ENCODE measurements around the gene C1orf210. TPM values are rescaled to one million over a fixed set of nuclear protein-coding genes. Genes with fewer than 3 reads are reported as not detected.

Gene C1orf210
- polyA plus RNA-seq, 1 donor (not counting 4 experiments of a cell fraction or from before 2014, with no cell fraction given), result 5.6 TPM

DNA sequence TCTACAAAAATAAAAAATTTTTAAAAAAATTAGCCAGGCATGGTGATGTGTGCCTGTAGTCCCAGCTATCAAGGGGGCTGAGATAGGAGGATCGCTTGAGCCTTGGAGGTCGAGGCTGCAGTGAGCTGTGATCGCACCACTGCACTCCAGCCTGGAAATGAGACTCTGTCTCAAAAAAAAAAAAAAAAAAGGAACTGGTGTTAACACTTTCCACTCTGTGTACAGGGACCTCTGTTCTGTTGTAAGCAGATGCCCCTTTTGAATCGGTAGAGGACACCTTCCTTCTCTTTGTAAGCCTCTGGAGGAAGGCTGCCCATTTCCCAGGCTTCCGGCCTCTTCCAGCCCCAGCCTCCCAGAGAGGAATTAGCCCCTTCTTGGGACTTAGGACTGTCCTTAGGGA, 7.3 kb upstream of the C1orf210 start:
- H4K20me1 ChIP-seq (ENCODE audit: control insufficient read depth, extremely low read depth, insufficient read depth, low read length), result no peaks in the 10 kb centered on the region
- H3K27ac ChIP-seq (ENCODE audit: control insufficient read depth, insufficient read depth, low read length), result no peak overlapping the region
- no peaks in the 10 kb centered on the region for H3K27me3 ChIP-seq (ENCODE audit: control insufficient read depth, extremely low read depth, insufficient read depth, low read length)
- dilution Hi-C loops (cut with MboI; ENCODE audit: extremely low pct_ligation_motif_present, low sequenced_read_pairs), result no loop called here
- H2AFZ ChIP-seq (ENCODE audit: control insufficient read depth, low read length), result no peak overlapping the region
- DNase-seq (ENCODE audit: low read depth, low spot score) (no peak), FAIRE-seq (no peak)
- no peak overlapping the region for H3K9ac ChIP-seq (ENCODE audit: control insufficient read depth, extremely low read depth, insufficient read depth, low read length)
- no peak overlapping the region for H3K4me2 ChIP-seq (ENCODE audit: control insufficient read depth, extremely low read depth, insufficient read depth, low read depth, low read length)
- no peaks in the 10 kb centered on the region for H3K9me3 ChIP-seq (ENCODE audit: control insufficient read depth, low read depth, low read length)
- no peak for TF ChIP-seq EZH2 (IDR thresholded peaks at IDR 0.05; ENCODE audit: low read length)
- TF ChIP-seq, protein P1, sequence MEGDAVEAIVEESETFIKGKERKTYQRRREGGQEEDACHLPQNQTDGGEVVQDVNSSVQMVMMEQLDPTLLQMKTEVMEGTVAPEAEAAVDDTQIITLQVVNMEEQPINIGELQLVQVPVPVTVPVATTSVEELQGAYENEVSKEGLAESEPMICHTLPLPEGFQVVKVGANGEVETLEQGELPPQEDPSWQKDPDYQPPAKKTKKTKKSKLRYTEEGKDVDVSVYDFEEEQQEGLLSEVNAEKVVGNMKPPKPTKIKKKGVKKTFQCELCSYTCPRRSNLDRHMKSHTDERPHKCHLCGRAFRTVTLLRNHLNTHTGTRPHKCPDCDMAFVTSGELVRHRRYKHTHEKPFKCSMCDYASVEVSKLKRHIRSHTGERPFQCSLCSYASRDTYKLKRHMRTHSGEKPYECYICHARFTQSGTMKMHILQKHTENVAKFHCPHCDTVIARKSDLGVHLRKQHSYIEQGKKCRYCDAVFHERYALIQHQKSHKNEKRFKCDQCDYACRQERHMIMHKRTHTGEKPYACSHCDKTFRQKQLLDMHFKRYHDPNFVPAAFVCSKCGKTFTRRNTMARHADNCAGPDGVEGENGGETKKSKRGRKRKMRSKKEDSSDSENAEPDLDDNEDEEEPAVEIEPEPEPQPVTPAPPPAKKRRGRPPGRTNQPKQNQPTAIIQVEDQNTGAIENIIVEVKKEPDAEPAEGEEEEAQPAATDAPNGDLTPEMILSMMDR (optimal IDR thresholded peaks at IDR 0.05 in 1 of 3, IDR thresholded peaks at IDR 0.05 in 1 of 3, conservative IDR thresholded peaks at IDR 0.05 in 1 of 3; ENCODE audit: extremely low read depth in 1 of 3, insufficient read depth in 2 of 3, low read length in 3 of 3), result no peak
- no peaks in the 10 kb centered on the region for H3K36me3 ChIP-seq (ENCODE audit: control insufficient read depth in 2 of 2, extremely low read depth in 1 of 2, insufficient read depth in 2 of 2, low read length in 2 of 2)
- H3K4me1 ChIP-seq (ENCODE audit: control insufficient read depth, extremely low read depth, insufficient read depth, low read length), result peaks cover 9% of the 10 kb centered on the region
- H3K9me1 ChIP-seq (ENCODE audit: control insufficient read depth, extremely low read depth, insufficient read depth, low read length), result no peaks in the 10 kb centered on the region
- H3K79me2 ChIP-seq (ENCODE audit: control insufficient read depth, insufficient read depth, low read length), result no peaks in the 10 kb centered on the region
- no peak overlapping the region for H3K4me3 ChIP-seq (ENCODE audit: control insufficient read depth in 2 of 3, extremely low read depth in 1 of 3, insufficient read depth in 2 of 3, low read depth in 1 of 3, low read length in 3 of 3)

DNA sequence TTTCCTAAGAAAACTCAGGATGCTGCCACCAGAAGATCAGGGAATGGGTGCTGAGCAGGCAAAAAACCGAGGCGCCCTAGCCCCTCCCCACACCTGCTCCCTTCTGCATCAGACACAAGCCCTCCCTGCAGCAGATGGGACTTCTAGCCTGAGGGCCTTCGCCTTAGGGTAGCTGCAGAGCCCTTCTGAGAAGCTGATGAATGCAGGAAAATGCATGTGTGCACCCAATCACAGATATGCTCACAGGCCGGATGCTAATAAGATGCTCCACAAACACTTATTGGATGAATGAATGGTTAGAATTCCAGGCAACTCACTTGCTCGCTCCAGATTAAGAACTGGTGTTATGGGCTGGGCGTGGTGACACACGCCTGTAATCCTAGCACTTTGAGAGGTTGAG, 6.8 kb upstream of the C1orf210 start:
- TF ChIP-seq EZH2 (IDR thresholded peaks at IDR 0.05; ENCODE audit: low read length), result no peak
- TF ChIP-seq, protein P1 (optimal IDR thresholded peaks at IDR 0.05 in 1 of 3, IDR thresholded peaks at IDR 0.05 in 1 of 3, conservative IDR thresholded peaks at IDR 0.05 in 1 of 3; ENCODE audit: extremely low read depth in 1 of 3, insufficient read depth in 2 of 3, low read length in 3 of 3), result no peak
- H3K4me2 ChIP-seq (ENCODE audit: control insufficient read depth, extremely low read depth, insufficient read depth, low read depth, low read length), result no peak overlapping the region
- H4K20me1 ChIP-seq (ENCODE audit: control insufficient read depth, extremely low read depth, insufficient read depth, low read length), result no peaks in the 10 kb centered on the region
- no peaks in the 10 kb centered on the region for H3K27me3 ChIP-seq (ENCODE audit: control insufficient read depth, extremely low read depth, insufficient read depth, low read length)
- no peaks in the 10 kb centered on the region for H3K79me2 ChIP-seq (ENCODE audit: control insufficient read depth, insufficient read depth, low read length)
- no peak overlapping the region for H2AFZ ChIP-seq (ENCODE audit: control insufficient read depth, low read length)
- DNase-seq (ENCODE audit: low read depth, low spot score) (no peak), FAIRE-seq (no peak)
- peaks cover 9% of the 10 kb centered on the region for H3K4me1 ChIP-seq (ENCODE audit: control insufficient read depth, extremely low read depth, insufficient read depth, low read length)
- no peak overlapping the region for H3K27ac ChIP-seq (ENCODE audit: control insufficient read depth, insufficient read depth, low read length)
- dilution Hi-C loops (cut with MboI; ENCODE audit: extremely low pct_ligation_motif_present, low sequenced_read_pairs), result no loop called here
- no peaks in the 10 kb centered on the region for H3K36me3 ChIP-seq (ENCODE audit: control insufficient read depth in 2 of 2, extremely low read depth in 1 of 2, insufficient read depth in 2 of 2, low read length in 2 of 2)
- no peaks in the 10 kb centered on the region for H3K9me1 ChIP-seq (ENCODE audit: control insufficient read depth, extremely low read depth, insufficient read depth, low read length)
- no peak overlapping the region for H3K9ac ChIP-seq (ENCODE audit: control insufficient read depth, extremely low read depth, insufficient read depth, low read length)
- no peaks in the 10 kb centered on the region for H3K9me3 ChIP-seq (ENCODE audit: control insufficient read depth, low read depth, low read length)
- no peak overlapping the region for H3K4me3 ChIP-seq (ENCODE audit: control insufficient read depth in 2 of 3, extremely low read depth in 1 of 3, insufficient read depth in 2 of 3, low read depth in 1 of 3, low read length in 3 of 3)
